Measurements from ENCODE around the gene NDUFAF5. TPM values are rescaled to one million over a fixed set of nuclear protein-coding genes. Genes with fewer than 3 reads are reported as not detected.

Gene NDUFAF5
- total and polyA plus RNA-seq, 7 experiments from 2014 or later = 5.1 to 43.6 (median 25.2) TPM

DNA sequence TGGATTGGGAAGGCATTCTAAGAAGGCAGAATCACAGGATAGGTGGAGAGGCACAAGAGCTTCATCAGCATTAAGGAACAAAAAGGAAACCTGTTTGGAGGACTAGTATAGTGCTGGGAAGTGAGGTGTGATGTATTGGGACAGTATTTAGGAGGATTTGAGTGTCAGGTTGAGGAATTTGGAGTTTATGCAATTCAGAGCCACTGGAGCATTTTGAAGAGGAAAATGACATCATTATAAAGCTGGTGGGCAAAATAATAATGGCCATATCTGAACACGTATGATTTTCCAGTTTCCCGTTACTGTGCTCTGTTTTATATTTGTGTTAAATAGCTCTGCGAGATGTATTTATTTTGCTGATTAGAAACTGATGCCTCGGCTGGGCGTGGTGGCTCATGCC lies 14.2 kb downstream of the NDUFAF5 start:
- no peaks in the 10 kb centered on the region for H3K9me3 ChIP-seq (ENCODE audit: control insufficient read depth in 2 of 3, low read length in 3 of 3)

GRCh38 chr20:13799974-13800373 lies 15.1 kb downstream of the NDUFAF5 start:
- no peak for ATAC-seq
- Mint-ChIP-seq H3K27me3 (no peaks in the 10 kb centered on the region), H3K27ac (peak overlapping the region in 5 of 9 donors; percentile 0 to 16 (median 6)), H3K4me3 (no peak overlapping the region), H3K4me1 (peaks cover 0 to 9% (median 5%) of the 10 kb centered on the region in 7 donors), H3K36me3 (peaks cover 3 to 54% (median 31%) of the 10 kb centered on the region in 5 donors), H3K9me3 (no peaks in the 10 kb centered on the region)
- POLR2A ChIA-PET = no interaction called here
- CTCF ChIA-PET = no interaction called here
- intact Hi-C loops (cut with micrococcal nuclease) = no loop called here
- Histone ChIP-seq H3K27me3 (ENCODE audit: control insufficient read depth in 2 of 2, insufficient read depth in 2 of 2, low read length in 2 of 2) (no peaks in the 10 kb centered on the region), H3K4me1 (ENCODE audit: control insufficient read depth in 2 of 2, insufficient read depth in 2 of 2, low read length in 2 of 2) (no peaks in the 10 kb centered on the region), H3K36me3 (ENCODE audit: control insufficient read depth in 2 of 3, insufficient read depth in 3 of 3, low read length in 3 of 3) (peaks cover 17 to 77% (median 21%) of the 10 kb centered on the region in 3 experiments), H3K27ac (ENCODE audit: low read depth, low read length) (no peak overlapping the region), H3K9me3 (ENCODE audit: control insufficient read depth in 2 of 3, low read length in 3 of 3) (no peaks in the 10 kb centered on the region), H3K4me3 (ENCODE audit: low read length) (no peak overlapping the region)
- DNase-seq = no peak

More for the DNA sequence above, 14.2 kb downstream of the NDUFAF5 start:
- DNase-seq (no peak), ATAC-seq (no peak)
- CTCF ChIA-PET = no interaction called here
- H3K27ac ChIP-seq (ENCODE audit: low read depth, low read length) = no peak overlapping the region
- intact Hi-C loops (cut with micrococcal nuclease) = no loop called here
- H3K9me3 Mint-ChIP-seq = no peaks in the 10 kb centered on the region
- peaks cover 3 to 57% (median 31%) of the 10 kb centered on the region in 5 donors for H3K36me3 Mint-ChIP-seq
- H3K4me1 Mint-ChIP-seq = peaks cover 0 to 9% (median 5%) of the 10 kb centered on the region in 7 donors
- no peak overlapping the region for H3K4me3 ChIP-seq (ENCODE audit: low read length)
- H3K27me3 Mint-ChIP-seq = no peaks in the 10 kb centered on the region
- H3K4me1 ChIP-seq (ENCODE audit: control insufficient read depth in 2 of 2, insufficient read depth in 2 of 2, low read length in 2 of 2) = no peaks in the 10 kb centered on the region
- peaks cover 22 to 83% (median 23%) of the 10 kb centered on the region in 3 experiments for H3K36me3 ChIP-seq (ENCODE audit: control insufficient read depth in 2 of 3, insufficient read depth in 3 of 3, low read length in 3 of 3)
- H3K27me3 ChIP-seq (ENCODE audit: control insufficient read depth in 2 of 2, insufficient read depth in 2 of 2, low read length in 2 of 2) = no peaks in the 10 kb centered on the region
- no peak overlapping the region for H3K4me3 Mint-ChIP-seq
- POLR2A ChIA-PET = no interaction called here
- H3K27ac Mint-ChIP-seq = peak overlapping the region in 4 of 9 donors; percentile 1 to 33 (median 18)

GRCh38 chr20:13800728-13801134 lies 15.9 kb downstream of the NDUFAF5 start:
- CTCF ChIA-PET = no interaction called here
- intact Hi-C loops (cut with micrococcal nuclease) = no loop called here
- Histone ChIP-seq H3K27ac (ENCODE audit: low read depth, low read length) (no peak overlapping the region), H3K4me3 (ENCODE audit: low read length) (no peak overlapping the region), H3K36me3 (ENCODE audit: control insufficient read depth in 2 of 3, insufficient read depth in 3 of 3, low read length in 3 of 3) (peaks cover 9 to 70% (median 17%) of the 10 kb centered on the region in 3 experiments), H3K27me3 (ENCODE audit: control insufficient read depth in 2 of 2, insufficient read depth in 2 of 2, low read length in 2 of 2) (no peaks in the 10 kb centered on the region), H3K4me1 (ENCODE audit: control insufficient read depth in 2 of 2, insufficient read depth in 2 of 2, low read length in 2 of 2) (no peaks in the 10 kb centered on the region), H3K9me3 (ENCODE audit: control insufficient read depth in 2 of 3, low read length in 3 of 3) (no peaks in the 10 kb centered on the region)
- POLR2A ChIA-PET = no interaction called here
- Mint-ChIP-seq H3K4me3 (no peak overlapping the region), H3K27me3 (no peaks in the 10 kb centered on the region), H3K9me3 (no peaks in the 10 kb centered on the region), H3K36me3 (peaks cover 3 to 46% (median 28%) of the 10 kb centered on the region in 5 donors), H3K27ac (peak overlapping the region in 1 of 9 donors; percentile 28), H3K4me1 (peaks cover 0 to 9% (median 5%) of the 10 kb centered on the region in 7 donors)
- ATAC-seq (no peak), DNase-seq (no peak)

DNA sequence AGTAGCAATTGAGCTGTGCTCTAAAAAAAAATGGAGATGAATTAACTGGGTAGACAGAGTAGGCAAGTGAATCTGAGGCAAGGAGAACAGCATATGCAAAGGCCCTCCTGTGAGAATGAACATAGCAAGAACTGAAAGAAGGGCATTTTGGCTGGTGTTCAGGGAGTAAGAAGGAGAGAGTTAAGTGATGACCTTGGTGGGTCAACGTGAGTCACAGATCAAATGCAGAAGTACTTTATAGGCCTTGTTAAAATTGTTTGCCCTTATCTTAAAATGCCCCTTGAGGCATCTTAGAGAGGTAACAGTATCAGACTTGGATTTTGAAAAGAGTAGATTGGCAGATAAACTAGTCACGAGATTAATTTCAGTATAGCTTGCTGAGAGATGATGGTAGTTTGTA lies 24.5 kb downstream of the NDUFAF5 start:
- no peak for DNase-seq
- Mint-ChIP-seq H3K27me3 (no peaks in the 10 kb centered on the region), H3K9me3 (no peaks in the 10 kb centered on the region), H3K4me1 (peaks cover 0 to 2% (median 0%) of the 10 kb centered on the region in 7 donors), H3K36me3 (peaks cover 8 to 18% (median 16%) of the 10 kb centered on the region in 5 donors), H3K27ac (no peak overlapping the region), H3K4me3 (no peak overlapping the region)
- POLR2A ChIA-PET = interaction anchor here (0.7 kb wide), 1 partner anchor 73 kb away, joined by 4 read pairs; no protein-coding TSS in a partner anchor
- H3K9me3 ChIP-seq (ENCODE audit: control insufficient read depth in 2 of 3, low read length in 3 of 3) = no peaks in the 10 kb centered on the region
- no peak overlapping the region for H3K4me3 ChIP-seq (ENCODE audit: low read length)
- no peaks in the 10 kb centered on the region for H3K27me3 ChIP-seq (ENCODE audit: control insufficient read depth in 2 of 2, insufficient read depth in 2 of 2, low read length in 2 of 2)
- peaks cover 19 to 60% (median 22%) of the 10 kb centered on the region in 3 experiments for H3K36me3 ChIP-seq (ENCODE audit: control insufficient read depth in 2 of 3, insufficient read depth in 3 of 3, low read length in 3 of 3)
- no peak for ATAC-seq
- H3K27ac ChIP-seq (ENCODE audit: low read depth, low read length) = no peak overlapping the region
- CTCF ChIA-PET = interaction anchor here (0.6 to 1.0 kb wide), 2 partner anchors 10 to 11 kb away, joined by 3 to 6 read pairs; no protein-coding TSS in a partner anchor
- intact Hi-C loops (cut with micrococcal nuclease) = no loop called here
- no peaks in the 10 kb centered on the region for H3K4me1 ChIP-seq (ENCODE audit: control insufficient read depth in 2 of 2, insufficient read depth in 2 of 2, low read length in 2 of 2)

DNA sequence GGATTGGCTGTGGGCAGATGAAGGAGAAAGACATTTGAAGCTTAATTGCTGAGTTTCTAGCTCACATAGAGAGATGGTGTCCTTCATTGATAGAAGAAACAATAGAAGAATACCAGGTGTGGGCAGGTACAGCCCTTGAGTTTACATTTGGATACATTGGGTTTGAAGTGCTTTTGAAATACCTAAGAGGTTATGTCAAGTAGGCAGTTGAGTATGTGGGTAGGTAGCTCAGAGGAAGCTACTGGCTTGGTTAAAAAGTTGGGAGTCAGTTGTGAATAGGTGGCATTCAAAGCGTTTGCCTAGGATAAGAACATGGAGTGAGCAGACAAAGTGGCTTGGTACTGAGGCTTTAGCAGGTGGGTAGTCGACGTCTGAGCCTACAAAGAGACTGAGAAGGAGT lies 25.0 kb downstream of the NDUFAF5 start:
- Histone ChIP-seq H3K27me3 (ENCODE audit: control insufficient read depth in 2 of 2, insufficient read depth in 2 of 2, low read length in 2 of 2) (no peaks in the 10 kb centered on the region), H3K27ac (ENCODE audit: low read depth, low read length) (no peak overlapping the region), H3K36me3 (ENCODE audit: control insufficient read depth in 2 of 3, insufficient read depth in 3 of 3, low read length in 3 of 3) (peaks cover 19 to 65% (median 22%) of the 10 kb centered on the region in 3 experiments), H3K4me1 (ENCODE audit: control insufficient read depth in 2 of 2, insufficient read depth in 2 of 2, low read length in 2 of 2) (no peaks in the 10 kb centered on the region), H3K9me3 (ENCODE audit: control insufficient read depth in 2 of 3, low read length in 3 of 3) (no peaks in the 10 kb centered on the region), H3K4me3 (ENCODE audit: low read length) (no peak overlapping the region)
- CTCF ChIA-PET = interaction anchor here (0.6 to 1.0 kb wide), 2 partner anchors 9 to 11 kb away, joined by 3 to 6 read pairs; no protein-coding TSS in a partner anchor
- DNase-seq = no peak
- Mint-ChIP-seq H3K27ac (no peak overlapping the region), H3K4me1 (peaks cover 0 to 2% (median 0%) of the 10 kb centered on the region in 7 donors), H3K27me3 (no peaks in the 10 kb centered on the region), H3K4me3 (no peak overlapping the region), H3K36me3 (peaks cover 8 to 18% (median 11%) of the 10 kb centered on the region in 5 donors), H3K9me3 (no peaks in the 10 kb centered on the region)
- intact Hi-C loops (cut with micrococcal nuclease) = no loop called here
- no peak for ATAC-seq
- POLR2A ChIA-PET = no interaction called here

DNA sequence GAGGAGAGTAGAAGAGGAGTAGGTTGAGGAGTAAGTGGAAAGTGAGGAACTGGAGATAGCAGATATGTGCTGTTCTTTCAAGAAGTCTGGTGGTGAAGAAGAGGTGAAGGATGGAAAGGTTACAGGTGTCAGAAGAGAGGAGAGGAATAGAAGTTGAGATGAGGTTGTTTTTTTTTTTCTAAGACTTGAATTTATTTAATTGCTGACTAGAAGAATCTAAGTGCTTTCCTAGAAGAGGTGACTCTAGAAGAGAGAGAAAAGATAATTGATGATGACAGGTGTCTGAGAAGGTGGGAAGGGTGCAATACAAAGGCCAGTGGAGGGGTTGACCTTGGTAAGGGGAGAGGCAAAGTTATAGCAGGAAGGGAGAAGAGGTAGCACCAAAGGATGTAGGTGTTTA lies 25.6 kb downstream of the NDUFAF5 start:
- Mint-ChIP-seq H3K9me3 (no peaks in the 10 kb centered on the region), H3K4me1 (peaks cover 0 to 2% (median 0%) of the 10 kb centered on the region in 7 donors), H3K27me3 (no peaks in the 10 kb centered on the region), H3K4me3 (no peak overlapping the region), H3K36me3 (peaks cover 8 to 18% (median 10%) of the 10 kb centered on the region in 5 donors), H3K27ac (no peak overlapping the region)
- ATAC-seq (no peak), DNase-seq (no peak)
- Histone ChIP-seq H3K27me3 (ENCODE audit: control insufficient read depth in 2 of 2, insufficient read depth in 2 of 2, low read length in 2 of 2) (no peaks in the 10 kb centered on the region), H3K9me3 (ENCODE audit: control insufficient read depth in 2 of 3, low read length in 3 of 3) (no peaks in the 10 kb centered on the region), H3K4me1 (ENCODE audit: control insufficient read depth in 2 of 2, insufficient read depth in 2 of 2, low read length in 2 of 2) (no peaks in the 10 kb centered on the region), H3K27ac (ENCODE audit: low read depth, low read length) (no peak overlapping the region), H3K36me3 (ENCODE audit: control insufficient read depth in 2 of 3, insufficient read depth in 3 of 3, low read length in 3 of 3) (peaks cover 19 to 70% (median 22%) of the 10 kb centered on the region in 3 experiments), H3K4me3 (ENCODE audit: low read length) (no peak overlapping the region)
- CTCF ChIA-PET = no interaction called here
- intact Hi-C loops (cut with micrococcal nuclease) = no loop called here
- POLR2A ChIA-PET = no interaction called here

DNA sequence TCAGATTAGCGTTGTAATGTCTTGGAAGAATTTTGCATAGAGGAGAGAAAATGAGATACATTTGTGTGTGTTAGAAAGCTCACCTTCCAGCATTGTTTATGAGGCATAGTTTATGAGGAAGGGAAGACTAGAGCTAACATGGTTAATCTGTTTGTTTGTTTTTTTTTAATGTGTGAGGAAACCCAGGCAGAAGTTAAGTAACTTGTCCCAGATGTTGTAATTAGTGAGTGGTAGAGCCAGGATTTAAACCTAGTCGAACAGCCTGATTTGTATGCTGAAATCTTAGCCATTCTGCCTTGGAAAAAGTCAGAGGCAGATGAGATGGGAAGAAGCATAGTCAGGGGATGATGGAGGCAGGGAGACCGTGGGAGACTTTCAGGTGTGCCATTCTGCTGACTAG lies 29.1 kb downstream of the NDUFAF5 start:
- no peak overlapping the region for H3K4me3 Mint-ChIP-seq
- H3K27ac Mint-ChIP-seq = peak overlapping the region in 6 of 9 donors; percentile 0 to 65 (median 25)
- H3K9me3 ChIP-seq (ENCODE audit: control insufficient read depth in 2 of 3, low read length in 3 of 3) = no peaks in the 10 kb centered on the region
- intact Hi-C loops (cut with micrococcal nuclease) = no loop called here
- no peak for DNase-seq
- no peaks in the 10 kb centered on the region for H3K4me1 ChIP-seq (ENCODE audit: control insufficient read depth in 2 of 2, insufficient read depth in 2 of 2, low read length in 2 of 2)
- POLR2A ChIA-PET = no interaction called here
- ATAC-seq = no peak
- H3K27me3 Mint-ChIP-seq = no peaks in the 10 kb centered on the region
- H3K9me3 Mint-ChIP-seq = no peaks in the 10 kb centered on the region
- no peak overlapping the region for H3K4me3 ChIP-seq (ENCODE audit: low read length)
- peaks cover 3 to 26% (median 12%) of the 10 kb centered on the region in 5 donors for H3K36me3 Mint-ChIP-seq
- peaks cover 0 to 3% (median 0%) of the 10 kb centered on the region in 7 donors for H3K4me1 Mint-ChIP-seq
- H3K36me3 ChIP-seq (ENCODE audit: control insufficient read depth in 2 of 3, insufficient read depth in 3 of 3, low read length in 3 of 3) = peaks cover 22 to 71% (median 27%) of the 10 kb centered on the region in 3 experiments
- CTCF ChIA-PET = interaction anchor here (0.6 kb wide), 1 partner anchor 75 kb away, joined by 5 read pairs; no protein-coding TSS in a partner anchor
- no peaks in the 10 kb centered on the region for H3K27me3 ChIP-seq (ENCODE audit: control insufficient read depth in 2 of 2, insufficient read depth in 2 of 2, low read length in 2 of 2)
- no peak overlapping the region for H3K27ac ChIP-seq (ENCODE audit: low read depth, low read length)

Data from naive thymus-derived CD4-positive, alpha-beta T cell (primary cell).